Measurements from ENCODE around the gene SIRPB2.

The SIRPB2 gene

GRCh38 chr20:1429143-1429728 is 62.0 kb downstream of the SIRPB2 start:
- no peak for DNase-seq (ENCODE audit: low read depth, low spot score)
- TF ChIP-seq CTCF (IDR thresholded peaks at IDR 0.05; ENCODE audit: insufficient read depth, low read length, missing control alignments): no peak
- ChIA-PET CTCF (interaction anchor here (1.0 to 1.3 kb wide), 3 partner anchors 10 to 23 kb away, joined by 3 to 5 read pairs (median 4); no protein-coding TSS in a partner anchor), POLR2A (no interaction called here)
- H3K4me3 ChIP-seq (ENCODE audit: low read depth, low read length): no peak overlapping the region

- ChIA-PET POLR2A (no interaction called here), CTCF (interaction anchor here (1.2 to 9.4 kb wide), 3 partner anchors 10 to 115 kb away, joined by 3 to 104 read pairs (median 9); partner anchors contain the start of gene NSFL1C)
- no peak for TF ChIP-seq CTCF (IDR thresholded peaks at IDR 0.05; ENCODE audit: insufficient read depth, low read length, missing control alignments)
- DNase-seq (ENCODE audit: low read depth, low spot score): no peak
- H3K4me3 ChIP-seq (ENCODE audit: low read depth, low read length): no peak overlapping the region
These were observed 63.7 kb downstream of the SIRPB2 start for GRCh38 chr20:1427457-1428054.

- CTCF ChIA-PET: interaction anchor here (1.2 to 9.4 kb wide), 3 partner anchors 12 to 114 kb away, joined by 3 to 104 read pairs (median 9); partner anchors contain the start of gene NSFL1C
- POLR2A ChIA-PET: no interaction called here
- TF ChIP-seq CTCF (IDR thresholded peaks at IDR 0.05; ENCODE audit: insufficient read depth, low read length, missing control alignments): no peak
- no peak overlapping the region for H3K4me3 ChIP-seq (ENCODE audit: low read depth, low read length)
- no peak for DNase-seq (ENCODE audit: low read depth, low spot score)
These were observed 64.9 kb downstream of the SIRPB2 start for GRCh38 chr20:1426231-1426849.
